VCaP (cell line): Measurements from ENCODE around the gene PSMB4.
"Not testable (repeated sequence)": the region's sequence is repeated elsewhere in the genome, so short reads cannot be mapped to it uniquely, and the experiment has no call there.

Experiments used
- H3K27ac ChIP-seq: fragments of 450-650 bp; 2 replicates; pipeline ENCODE4 v1.5.1; 2017
- TF ChIP-seq, protein P1 (sequence below): fragments of 450-650 bp; conservative IDR thresholded peaks from 2 replicates; pipeline ENCODE4 v1.5.1; 2017; ENCODE audit warnings: mild to moderate bottlenecking, moderate library complexity

PSMB4 gene

GRCh38 chr1:151435174-151435573 is 35.8 kb downstream of the PSMB4 start:
- no peak overlapping the region for H3K27ac ChIP-seq

DNA sequence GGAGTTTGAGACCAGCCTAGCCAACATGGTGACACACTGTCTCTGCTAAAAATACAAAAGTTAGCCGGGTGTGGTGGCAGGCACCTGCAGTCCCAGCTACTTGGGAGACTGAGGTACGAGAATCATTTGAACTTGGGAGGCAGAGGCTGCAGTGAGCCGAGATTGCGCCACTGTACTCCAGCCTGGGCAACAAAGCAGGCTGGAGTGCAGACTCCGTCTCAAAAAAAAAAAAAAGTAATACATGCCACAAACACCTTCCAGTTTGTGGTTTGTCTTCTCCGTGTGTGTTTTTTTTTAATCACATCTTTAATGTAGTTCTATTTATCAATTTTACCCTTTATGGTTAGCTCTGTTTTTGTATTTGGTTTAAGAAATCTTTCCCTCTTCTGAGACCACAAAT is 37.6 kb downstream of the PSMB4 start:
- no peak overlapping the region for H3K27ac ChIP-seq
- TF ChIP-seq, protein P1, sequence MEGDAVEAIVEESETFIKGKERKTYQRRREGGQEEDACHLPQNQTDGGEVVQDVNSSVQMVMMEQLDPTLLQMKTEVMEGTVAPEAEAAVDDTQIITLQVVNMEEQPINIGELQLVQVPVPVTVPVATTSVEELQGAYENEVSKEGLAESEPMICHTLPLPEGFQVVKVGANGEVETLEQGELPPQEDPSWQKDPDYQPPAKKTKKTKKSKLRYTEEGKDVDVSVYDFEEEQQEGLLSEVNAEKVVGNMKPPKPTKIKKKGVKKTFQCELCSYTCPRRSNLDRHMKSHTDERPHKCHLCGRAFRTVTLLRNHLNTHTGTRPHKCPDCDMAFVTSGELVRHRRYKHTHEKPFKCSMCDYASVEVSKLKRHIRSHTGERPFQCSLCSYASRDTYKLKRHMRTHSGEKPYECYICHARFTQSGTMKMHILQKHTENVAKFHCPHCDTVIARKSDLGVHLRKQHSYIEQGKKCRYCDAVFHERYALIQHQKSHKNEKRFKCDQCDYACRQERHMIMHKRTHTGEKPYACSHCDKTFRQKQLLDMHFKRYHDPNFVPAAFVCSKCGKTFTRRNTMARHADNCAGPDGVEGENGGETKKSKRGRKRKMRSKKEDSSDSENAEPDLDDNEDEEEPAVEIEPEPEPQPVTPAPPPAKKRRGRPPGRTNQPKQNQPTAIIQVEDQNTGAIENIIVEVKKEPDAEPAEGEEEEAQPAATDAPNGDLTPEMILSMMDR, result no peak

More at GRCh38 chr1:151435174-151435573, 35.8 kb downstream of the PSMB4 start:
- TF ChIP-seq, protein P1, result no peak

GRCh38 chr1:151437396-151437795 is 38.0 kb downstream of the PSMB4 start:
- H3K27ac ChIP-seq, result not testable (repeated sequence)

GRCh38 chr1:151443846-151444782 is 44.7 kb downstream of the PSMB4 start:
- TF ChIP-seq, protein P1, result peak; percentile 91
- H3K27ac ChIP-seq, result peak overlapping the region; percentile 22

DNA sequence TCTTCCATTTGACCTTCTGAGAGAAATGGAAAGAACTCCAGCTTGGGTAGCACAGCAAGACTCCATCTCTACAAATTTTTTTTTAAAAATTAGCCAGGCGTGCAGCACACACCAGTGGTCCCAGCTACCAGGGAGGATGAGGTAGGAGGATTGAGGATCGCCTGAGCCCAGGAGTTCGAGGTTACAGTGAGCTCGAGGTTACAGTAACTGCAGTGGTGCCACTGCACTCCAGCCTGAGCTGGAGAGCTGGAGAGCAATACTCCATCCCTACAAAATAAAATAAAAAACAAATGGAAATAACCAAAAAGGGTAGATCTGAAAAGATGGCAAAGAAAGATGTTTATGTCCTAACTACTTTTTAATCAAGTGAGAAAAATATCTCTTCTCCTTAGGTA is 45.4 kb downstream of the PSMB4 start:
- TF ChIP-seq, protein P1, result no peak
- H3K27ac ChIP-seq, result peak overlapping the region; percentile 22; the same call in 1 of the 2 replicates

DNA sequence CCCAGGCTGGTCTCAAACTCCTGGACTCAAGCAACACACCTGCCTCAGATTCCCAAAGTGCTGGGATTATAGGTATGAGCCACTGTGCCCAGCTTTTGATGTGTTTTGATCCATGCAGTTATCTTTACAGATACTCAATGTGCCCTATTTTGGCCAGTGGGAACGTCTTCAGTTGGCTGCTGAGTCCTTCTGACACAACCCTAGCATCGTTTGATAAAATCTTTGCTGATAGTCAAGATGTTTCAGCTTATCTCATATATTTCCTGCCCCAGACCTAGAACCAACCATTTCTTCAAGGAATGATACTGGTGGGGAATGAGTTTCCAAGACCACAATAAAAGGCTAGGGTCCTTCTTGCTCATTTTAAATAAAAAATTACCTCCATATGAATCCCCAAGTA is 48.3 kb downstream of the PSMB4 start:
- TF ChIP-seq, protein P1, result no peak
- no peak overlapping the region for H3K27ac ChIP-seq
